Measurements from ENCODE around the gene PLEKHA6. TPM values are rescaled to one million over a fixed set of nuclear protein-coding genes. Genes with fewer than 3 reads are reported as not detected.
"Not testable (repeated sequence)": the region's sequence is repeated elsewhere in the genome, so short reads cannot be mapped to it uniquely, and the experiment has no call there.

Gene PLEKHA6
- total RNA-seq, 4 donors from 2014 or later, result 8.7 to 17.8 (median 11.4) TPM

GRCh38 chr1:204242920-204243319 is 116.8 kb downstream of the PLEKHA6 start:
- Histone ChIP-seq H3K9me3 (no peaks in the 10 kb centered on the region), H3K4me3 (no peak overlapping the region), H3K27ac (no peak overlapping the region), H3K27me3 (no peaks in the 10 kb centered on the region), H3K36me3 (peaks cover 0 to 18% of the 10 kb centered on the region in 2 donors), H3K4me1 (no peaks in the 10 kb centered on the region)
- 100% methylated on average over 2 of the region's 10 CpGs; no CpG with 5 or more reads in 1 of the 2 donors for WGBS, 2 donors (ENCODE audit: low coverage in 1 of 2)
- ATAC-seq, result no peak
- TF ChIP-seq EP300 (IDR thresholded peaks at IDR 0.05), result no peak
- no peak for TF ChIP-seq POLR2A (IDR thresholded peaks at IDR 0.05)
- TF ChIP-seq POLR2AphosphoS5 (IDR thresholded peaks at IDR 0.05), result no peak
- no peak for TF ChIP-seq CTCF (IDR thresholded peaks at IDR 0.05)

- Histone ChIP-seq H3K36me3 (peaks cover 0 to 18% of the 10 kb centered on the region in 2 donors), H3K9me3 (no peaks in the 10 kb centered on the region), H3K27me3 (no peaks in the 10 kb centered on the region), H3K4me3 (no peak overlapping the region), H3K4me1 (no peaks in the 10 kb centered on the region), H3K27ac (no peak overlapping the region)
- no peak for ATAC-seq
- WGBS, 2 donors (ENCODE audit: low coverage in 1 of 2), result 93% methylated on average over 5 of the region's 5 CpGs; no CpG with 5 or more reads in 1 of the 2 donors
- no peak for TF ChIP-seq EP300 (IDR thresholded peaks at IDR 0.05)
- no peak for TF ChIP-seq POLR2A (IDR thresholded peaks at IDR 0.05)
- no peak for TF ChIP-seq CTCF (IDR thresholded peaks at IDR 0.05)
- TF ChIP-seq POLR2AphosphoS5 (IDR thresholded peaks at IDR 0.05), result no peak
Observed at GRCh38 chr1:204241914-204242313, 117.8 kb downstream of the PLEKHA6 start.

GRCh38 chr1:204241050-204241449 is 118.7 kb downstream of the PLEKHA6 start:
- H3K4me3 ChIP-seq, result no peak overlapping the region
- TF ChIP-seq POLR2A (IDR thresholded peaks at IDR 0.05) (no peak), CTCF (IDR thresholded peaks at IDR 0.05) (no peak), POLR2AphosphoS5 (IDR thresholded peaks at IDR 0.05) (no peak), EP300 (IDR thresholded peaks at IDR 0.05) (no peak)
- 0% methylated on average over 1 of the region's 2 CpGs; no CpG with 5 or more reads in 1 of the 2 donors for WGBS, 2 donors (ENCODE audit: low coverage in 1 of 2)
- peaks cover 0 to 7% (median 0%) of the 10 kb centered on the region in 3 donors for H3K9me3 ChIP-seq
- no peak for ATAC-seq
- H3K36me3 ChIP-seq, result peaks cover 0 to 18% of the 10 kb centered on the region in 2 donors
- no peaks in the 10 kb centered on the region for H3K27me3 ChIP-seq
- H3K4me1 ChIP-seq, result no peaks in the 10 kb centered on the region
- H3K27ac ChIP-seq, result no peak overlapping the region

- peaks cover 0 to 18% of the 10 kb centered on the region in 2 donors for H3K36me3 ChIP-seq
- H3K27me3 ChIP-seq, result no peaks in the 10 kb centered on the region
Observed at GRCh38 chr1:204240233-204240632, 119.5 kb downstream of the PLEKHA6 start.

GRCh38 chr1:204239401-204239800 is 120.3 kb downstream of the PLEKHA6 start:
- Histone ChIP-seq H3K9me3 (peaks cover 0 to 11% (median 0%) of the 10 kb centered on the region in 3 donors), H3K36me3 (peaks cover 0 to 18% of the 10 kb centered on the region in 2 donors)
- WGBS, 2 donors (ENCODE audit: low coverage in 1 of 2), result 0 to 63% methylated on average over 1 to 3 of the region's 3 CpGs
- ATAC-seq, H3K27me3 ChIP-seq, H3K27ac ChIP-seq, H3K4me3 ChIP-seq, H3K4me1 ChIP-seq: not testable (repeated sequence)

More at GRCh38 chr1:204240233-204240632, 119.5 kb downstream of the PLEKHA6 start:
- H3K27ac ChIP-seq, result no peak overlapping the region
- 54 to 79% methylated on average over 1 of the region's 1 CpG for WGBS, 2 donors (ENCODE audit: low coverage in 1 of 2)
- H3K4me1 ChIP-seq, result no peaks in the 10 kb centered on the region
- ATAC-seq, result no peak
- TF ChIP-seq EP300 (IDR thresholded peaks at IDR 0.05) (no peak), POLR2AphosphoS5 (IDR thresholded peaks at IDR 0.05) (no peak), POLR2A (IDR thresholded peaks at IDR 0.05) (no peak), CTCF (IDR thresholded peaks at IDR 0.05) (no peak)
- H3K4me3 ChIP-seq, result no peak overlapping the region
- H3K9me3 ChIP-seq, result peaks cover 0 to 11% (median 0%) of the 10 kb centered on the region in 3 donors

DNA sequence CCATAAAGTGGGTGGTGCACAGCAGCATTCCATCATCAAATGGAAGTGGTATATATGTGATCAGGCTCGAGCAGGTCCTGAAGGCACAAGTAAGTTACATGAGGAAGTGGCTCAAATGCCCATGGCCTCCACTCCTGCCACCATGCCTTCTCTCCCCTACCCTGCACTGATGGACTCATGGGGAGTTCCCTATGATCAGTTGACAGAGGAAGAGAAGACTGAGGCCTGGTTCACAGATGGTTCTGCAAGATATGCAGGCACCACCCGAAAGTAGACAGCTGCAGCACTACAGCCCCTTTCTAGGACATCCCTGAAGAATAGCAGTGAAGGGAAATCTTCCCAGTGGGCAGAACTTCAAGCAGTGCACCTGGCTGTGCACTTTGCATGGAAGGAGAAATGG is 121.2 kb downstream of the PLEKHA6 start:
- ATAC-seq, H3K27ac ChIP-seq, H3K4me1 ChIP-seq, H3K4me3 ChIP-seq, H3K27me3 ChIP-seq: not testable (repeated sequence)
- WGBS, 2 donors (ENCODE audit: low coverage in 1 of 2), result no CpG with 5 or more reads among the region's 2 CpGs
- Histone ChIP-seq H3K9me3 (peaks cover 0 to 11% (median 0%) of the 10 kb centered on the region in 3 donors), H3K36me3 (peaks cover 0 to 18% of the 10 kb centered on the region in 2 donors)

GRCh38 chr1:204237515-204237914 is 122.2 kb downstream of the PLEKHA6 start:
- Histone ChIP-seq H3K36me3 (peaks cover 0 to 11% of the 10 kb centered on the region in 2 donors), H3K9me3 (peaks cover 0 to 11% (median 0%) of the 10 kb centered on the region in 3 donors)
- 100% methylated on average over 1 of the region's 1 CpG for WGBS, 2 donors (ENCODE audit: low coverage in 1 of 2)
- H3K4me1 ChIP-seq, H3K27me3 ChIP-seq, H3K4me3 ChIP-seq, H3K27ac ChIP-seq, ATAC-seq: not testable (repeated sequence)
